Measurements from ENCODE around the gene SETD2.

The SETD2 gene

DNA sequence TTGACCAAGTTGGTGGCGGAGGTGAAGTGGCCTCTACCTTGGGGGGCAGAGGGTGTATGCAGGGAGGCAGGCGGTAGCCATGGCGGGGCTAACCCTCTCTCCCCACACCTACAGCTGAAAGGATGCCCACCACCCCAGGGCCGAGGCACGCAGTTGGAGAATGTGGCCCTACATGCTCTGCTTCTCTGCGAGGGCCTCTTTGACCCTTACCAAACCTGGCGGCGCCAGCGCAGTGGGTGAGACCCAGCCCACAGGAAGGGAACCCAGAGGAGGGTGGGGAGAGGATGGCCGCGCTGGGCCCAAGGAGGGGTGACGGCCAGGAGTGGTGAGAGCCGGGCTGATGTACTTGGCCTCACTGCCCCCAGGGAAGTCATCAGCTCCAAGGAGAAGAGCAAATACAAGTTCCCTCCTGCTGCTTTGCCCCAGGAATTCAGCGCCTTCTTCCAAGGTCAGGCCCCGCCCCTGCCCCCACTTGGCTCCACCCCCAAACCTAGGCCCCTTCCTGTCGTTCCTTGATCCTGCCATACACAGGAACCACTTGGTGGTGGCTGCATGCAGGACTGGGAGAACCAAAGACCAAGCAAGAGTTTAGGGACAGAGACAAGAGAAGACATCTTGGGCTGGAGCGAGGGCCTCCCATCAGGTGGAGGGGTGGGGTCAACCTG, 174.6 kb downstream of the SETD2 start:
- Histone ChIP-seq H3K36me3 (ENCODE audit: control insufficient read depth in 1 of 2, insufficient read depth in 2 of 2, low read length in 2 of 2) (peaks cover 13 to 45% of the 10 kb centered on the region in 2 donors), H3K4me1 (ENCODE audit: control insufficient read depth in 1 of 2, insufficient read depth in 2 of 2, low read length in 2 of 2) (peaks cover 25 to 55% of the 10 kb centered on the region in 2 donors), H3K9ac (ENCODE audit: low read depth in 1 of 2, low read length in 2 of 2) (no peak overlapping the region), H3K27me3 (ENCODE audit: control insufficient read depth in 1 of 2, insufficient read depth in 2 of 2, low read length in 2 of 2) (no peaks in the 10 kb centered on the region), H3K9me3 (ENCODE audit: control insufficient read depth in 1 of 2, low read length in 2 of 2) (no peaks in the 10 kb centered on the region), H3K4me3 (ENCODE audit: low read depth in 1 of 2, low read length in 2 of 2) (no peak overlapping the region), H3K27ac (ENCODE audit: low read depth, low read length) (no peak overlapping the region)

DNA sequence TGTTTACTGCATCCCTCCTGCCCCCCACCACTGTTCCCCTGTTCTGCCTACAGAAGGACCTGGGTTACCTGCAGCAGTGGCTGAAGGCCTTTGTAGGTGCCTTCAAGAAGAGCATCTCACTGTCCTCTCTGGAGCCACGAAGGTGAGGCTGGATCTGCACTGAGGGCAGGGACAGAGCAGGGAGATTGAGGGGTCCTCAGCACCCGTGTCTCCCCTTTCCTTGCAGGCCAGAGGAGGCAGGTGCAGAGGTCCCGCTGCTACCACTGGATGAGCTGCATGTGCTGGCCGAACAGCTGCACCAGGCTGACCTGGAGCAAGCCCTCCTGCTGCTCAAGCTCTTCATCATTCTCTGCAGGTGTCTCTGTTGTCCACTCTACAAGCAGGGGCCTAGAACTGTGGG, 175.3 kb downstream of the SETD2 start:
- no peaks in the 10 kb centered on the region for H3K27me3 ChIP-seq (ENCODE audit: control insufficient read depth in 1 of 2, insufficient read depth in 2 of 2, low read length in 2 of 2)
- H3K4me3 ChIP-seq (ENCODE audit: low read depth in 1 of 2, low read length in 2 of 2) = peak overlapping the region; percentile 35 to 55
- H3K9me3 ChIP-seq (ENCODE audit: control insufficient read depth in 1 of 2, low read length in 2 of 2) = no peaks in the 10 kb centered on the region
- H3K4me1 ChIP-seq (ENCODE audit: control insufficient read depth in 1 of 2, insufficient read depth in 2 of 2, low read length in 2 of 2) = peaks cover 25 to 55% of the 10 kb centered on the region in 2 donors
- no peak overlapping the region for H3K27ac ChIP-seq (ENCODE audit: low read depth, low read length)
- H3K36me3 ChIP-seq (ENCODE audit: control insufficient read depth in 1 of 2, insufficient read depth in 2 of 2, low read length in 2 of 2) = peaks cover 13 to 39% of the 10 kb centered on the region in 2 donors
- no peak overlapping the region for H3K9ac ChIP-seq (ENCODE audit: low read depth in 1 of 2, low read length in 2 of 2)

DNA sequence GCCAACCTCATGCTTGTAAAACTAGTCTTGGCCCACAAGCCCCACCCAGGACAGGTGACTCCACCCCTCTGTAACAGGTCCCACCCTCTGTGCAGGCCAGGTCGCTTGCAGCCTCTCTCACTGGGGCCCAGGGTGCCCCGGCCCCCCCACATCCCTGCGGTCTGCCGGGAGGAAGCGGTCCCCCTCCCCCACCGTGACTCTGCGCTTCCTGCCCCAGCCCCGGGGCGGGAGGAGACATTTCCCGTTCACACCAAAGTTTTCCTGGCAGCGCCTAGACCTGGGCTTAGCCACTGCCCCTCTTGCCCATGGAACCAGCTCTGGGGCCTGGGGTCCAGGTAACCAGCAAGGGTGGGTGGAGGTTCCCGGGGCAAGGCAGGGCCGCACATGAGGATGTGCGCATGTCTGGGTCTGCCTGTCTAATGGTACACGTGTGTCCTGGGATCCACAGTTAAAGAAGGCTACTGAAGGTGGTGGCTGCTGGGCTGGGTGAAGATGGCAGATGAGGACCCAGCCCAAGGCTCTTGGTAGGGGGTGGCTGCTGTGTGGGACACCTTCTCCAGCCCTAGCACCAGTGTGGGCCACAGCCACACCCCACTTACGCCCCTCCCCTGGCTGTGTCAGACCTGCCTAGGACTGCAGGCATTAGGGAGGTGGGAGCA, 176.0 kb downstream of the SETD2 start:
- Histone ChIP-seq H3K4me3 (ENCODE audit: low read depth in 1 of 2, low read length in 2 of 2) (peak overlapping the region; percentile 35 to 55), H3K9ac (ENCODE audit: low read depth in 1 of 2, low read length in 2 of 2) (no peak overlapping the region), H3K9me3 (ENCODE audit: control insufficient read depth in 1 of 2, low read length in 2 of 2) (no peaks in the 10 kb centered on the region), H3K27me3 (ENCODE audit: control insufficient read depth in 1 of 2, insufficient read depth in 2 of 2, low read length in 2 of 2) (no peaks in the 10 kb centered on the region), H3K27ac (ENCODE audit: low read depth, low read length) (peak overlapping the region; percentile 46), H3K36me3 (ENCODE audit: control insufficient read depth in 1 of 2, insufficient read depth in 2 of 2, low read length in 2 of 2) (peaks cover 13 to 33% of the 10 kb centered on the region in 2 donors), H3K4me1 (ENCODE audit: control insufficient read depth in 1 of 2, insufficient read depth in 2 of 2, low read length in 2 of 2) (peaks cover 27 to 57% of the 10 kb centered on the region in 2 donors)

DNA sequence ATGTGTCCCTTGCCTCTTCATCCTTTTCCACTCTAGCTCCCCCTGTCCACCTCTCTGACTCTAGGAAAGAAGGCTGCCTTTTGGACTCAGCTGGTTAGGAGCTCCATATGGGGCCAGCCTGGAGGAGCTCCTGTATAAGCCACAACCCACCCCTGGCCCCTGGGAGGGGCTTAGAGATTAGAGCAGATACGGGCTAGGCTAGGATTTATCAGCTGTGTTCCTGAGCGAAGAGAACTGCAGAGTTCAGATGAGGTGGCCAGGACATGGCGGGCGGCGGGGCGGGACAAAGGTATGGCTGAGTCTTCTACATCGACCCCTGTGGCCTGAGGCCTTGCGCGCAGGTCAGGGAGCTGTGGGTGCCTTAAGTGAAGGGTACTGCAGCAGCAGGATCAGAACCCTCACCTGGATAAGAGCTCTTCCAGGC, 176.6 kb downstream of the SETD2 start:
- Histone ChIP-seq H3K36me3 (ENCODE audit: control insufficient read depth in 1 of 2, insufficient read depth in 2 of 2, low read length in 2 of 2) (peaks cover 13 to 28% of the 10 kb centered on the region in 2 donors), H3K4me3 (ENCODE audit: low read depth in 1 of 2, low read length in 2 of 2) (peak overlapping the region; percentile 4 to 35), H3K27ac (ENCODE audit: low read depth, low read length) (peak overlapping the region; percentile 5), H3K9ac (ENCODE audit: low read depth in 1 of 2, low read length in 2 of 2) (peak overlapping the region in 1 of 2 donors; percentile 6), H3K9me3 (ENCODE audit: control insufficient read depth in 1 of 2, low read length in 2 of 2) (no peaks in the 10 kb centered on the region), H3K27me3 (ENCODE audit: control insufficient read depth in 1 of 2, insufficient read depth in 2 of 2, low read length in 2 of 2) (no peaks in the 10 kb centered on the region), H3K4me1 (ENCODE audit: control insufficient read depth in 1 of 2, insufficient read depth in 2 of 2, low read length in 2 of 2) (peaks cover 33 to 62% of the 10 kb centered on the region in 2 donors)

DNA sequence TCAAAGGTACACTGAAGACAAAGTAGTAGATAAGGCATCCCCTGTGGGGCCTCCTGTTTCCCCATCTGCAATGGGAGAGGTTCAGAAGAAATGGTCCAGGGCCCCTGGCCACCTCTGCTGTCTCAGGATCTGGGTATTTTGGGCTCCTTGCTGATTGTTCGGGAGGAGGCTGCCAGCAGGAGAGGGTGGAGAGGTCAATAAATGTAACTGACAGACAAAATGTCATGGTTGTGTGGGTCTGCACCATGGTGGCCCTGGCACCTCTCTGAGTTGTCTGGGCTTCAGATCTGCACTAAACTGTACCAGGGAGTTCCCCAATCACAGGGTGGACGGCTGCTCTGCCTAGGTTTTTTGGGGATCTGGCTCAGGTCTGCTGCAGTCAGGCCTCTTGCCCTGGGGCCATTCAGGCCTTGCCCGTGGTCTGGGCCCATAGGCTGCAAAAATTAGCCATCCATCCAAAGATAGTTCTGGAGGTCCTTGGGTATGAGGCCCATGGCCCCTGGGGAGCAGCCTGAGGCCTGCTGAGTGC, 177.1 kb downstream of the SETD2 start:
- Histone ChIP-seq H3K4me1 (ENCODE audit: control insufficient read depth in 1 of 2, insufficient read depth in 2 of 2, low read length in 2 of 2) (peaks cover 36 to 65% of the 10 kb centered on the region in 2 donors), H3K27ac (ENCODE audit: low read depth, low read length) (peak overlapping the region; percentile 5), H3K9ac (ENCODE audit: low read depth in 1 of 2, low read length in 2 of 2) (peak overlapping the region in 1 of 2 donors; percentile 6), H3K36me3 (ENCODE audit: control insufficient read depth in 1 of 2, insufficient read depth in 2 of 2, low read length in 2 of 2) (peaks cover 13 to 24% of the 10 kb centered on the region in 2 donors), H3K9me3 (ENCODE audit: control insufficient read depth in 1 of 2, low read length in 2 of 2) (no peaks in the 10 kb centered on the region), H3K27me3 (ENCODE audit: control insufficient read depth in 1 of 2, insufficient read depth in 2 of 2, low read length in 2 of 2) (no peaks in the 10 kb centered on the region), H3K4me3 (ENCODE audit: low read depth in 1 of 2, low read length in 2 of 2) (peak overlapping the region in 1 of 2 donors; percentile 35)

DNA sequence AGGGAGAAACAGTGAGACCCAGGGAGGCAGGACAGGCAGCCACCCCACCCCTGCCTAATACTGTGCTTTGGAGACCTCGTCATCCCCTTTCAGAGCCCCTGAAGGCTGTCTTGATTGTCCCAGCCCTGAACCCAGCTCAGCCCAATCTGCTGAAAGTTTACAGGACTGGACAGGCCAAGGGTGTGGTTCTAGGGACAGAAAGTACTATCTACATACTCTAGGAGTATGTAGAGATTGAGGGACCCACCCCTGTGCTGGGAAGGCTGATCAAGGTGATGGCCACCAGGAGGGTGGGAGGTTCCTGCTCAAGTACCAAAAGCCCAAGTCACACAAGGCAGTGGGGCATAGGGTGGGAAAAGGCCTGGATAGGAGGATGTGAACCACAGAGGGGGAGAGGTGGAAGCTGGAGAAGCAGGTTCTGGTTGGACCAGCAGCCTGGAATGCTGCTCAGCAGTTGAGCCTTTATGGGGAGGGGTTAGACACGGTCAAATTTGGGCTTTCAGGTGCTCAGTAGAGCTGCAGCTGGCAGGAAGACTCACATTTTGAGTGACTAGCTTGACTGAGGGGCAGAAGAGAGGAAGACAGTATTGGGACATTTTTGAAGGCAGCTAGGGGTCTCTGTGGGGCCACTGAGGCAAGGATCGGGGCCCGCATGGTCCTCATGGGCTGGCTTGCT, 177.7 kb downstream of the SETD2 start:
- Histone ChIP-seq H3K27me3 (ENCODE audit: control insufficient read depth in 1 of 2, insufficient read depth in 2 of 2, low read length in 2 of 2) (no peaks in the 10 kb centered on the region), H3K4me3 (ENCODE audit: low read depth in 1 of 2, low read length in 2 of 2) (no peak overlapping the region), H3K9me3 (ENCODE audit: control insufficient read depth in 1 of 2, low read length in 2 of 2) (no peaks in the 10 kb centered on the region), H3K4me1 (ENCODE audit: control insufficient read depth in 1 of 2, insufficient read depth in 2 of 2, low read length in 2 of 2) (peaks cover 42 to 71% of the 10 kb centered on the region in 2 donors), H3K9ac (ENCODE audit: low read depth in 1 of 2, low read length in 2 of 2) (no peak overlapping the region), H3K27ac (ENCODE audit: low read depth, low read length) (no peak overlapping the region), H3K36me3 (ENCODE audit: control insufficient read depth in 1 of 2, insufficient read depth in 2 of 2, low read length in 2 of 2) (peaks cover 9 to 17% of the 10 kb centered on the region in 2 donors)

DNA sequence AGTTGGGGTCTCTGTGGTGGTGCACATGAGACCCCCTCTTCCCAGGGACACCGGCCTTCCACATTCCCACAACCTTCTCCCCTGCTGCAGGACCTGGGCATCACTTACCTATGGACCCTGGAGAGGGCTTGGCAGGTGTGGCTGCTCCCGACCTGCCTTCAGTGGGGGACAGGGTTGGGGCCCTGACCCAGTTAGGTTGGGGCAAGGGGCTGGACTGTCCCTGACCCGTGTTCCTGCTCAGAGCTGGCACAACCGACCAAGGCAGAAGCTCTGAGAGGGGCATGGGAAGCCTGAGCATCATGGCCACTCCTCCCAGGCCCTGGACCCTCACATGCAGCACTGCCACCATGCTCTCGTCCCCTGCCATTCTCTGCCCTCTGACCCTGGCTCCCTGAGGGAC, 178.3 kb downstream of the SETD2 start:
- H3K27ac ChIP-seq (ENCODE audit: low read depth, low read length) = no peak overlapping the region
- no peak overlapping the region for H3K4me3 ChIP-seq (ENCODE audit: low read depth in 1 of 2, low read length in 2 of 2)
- peaks cover 9 to 13% of the 10 kb centered on the region in 2 donors for H3K36me3 ChIP-seq (ENCODE audit: control insufficient read depth in 1 of 2, insufficient read depth in 2 of 2, low read length in 2 of 2)
- no peaks in the 10 kb centered on the region for H3K27me3 ChIP-seq (ENCODE audit: control insufficient read depth in 1 of 2, insufficient read depth in 2 of 2, low read length in 2 of 2)
- H3K9me3 ChIP-seq (ENCODE audit: control insufficient read depth in 1 of 2, low read length in 2 of 2) = no peaks in the 10 kb centered on the region
- no peak overlapping the region for H3K9ac ChIP-seq (ENCODE audit: low read depth in 1 of 2, low read length in 2 of 2)
- H3K4me1 ChIP-seq (ENCODE audit: control insufficient read depth in 1 of 2, insufficient read depth in 2 of 2, low read length in 2 of 2) = peaks cover 47 to 73% of the 10 kb centered on the region in 2 donors

DNA sequence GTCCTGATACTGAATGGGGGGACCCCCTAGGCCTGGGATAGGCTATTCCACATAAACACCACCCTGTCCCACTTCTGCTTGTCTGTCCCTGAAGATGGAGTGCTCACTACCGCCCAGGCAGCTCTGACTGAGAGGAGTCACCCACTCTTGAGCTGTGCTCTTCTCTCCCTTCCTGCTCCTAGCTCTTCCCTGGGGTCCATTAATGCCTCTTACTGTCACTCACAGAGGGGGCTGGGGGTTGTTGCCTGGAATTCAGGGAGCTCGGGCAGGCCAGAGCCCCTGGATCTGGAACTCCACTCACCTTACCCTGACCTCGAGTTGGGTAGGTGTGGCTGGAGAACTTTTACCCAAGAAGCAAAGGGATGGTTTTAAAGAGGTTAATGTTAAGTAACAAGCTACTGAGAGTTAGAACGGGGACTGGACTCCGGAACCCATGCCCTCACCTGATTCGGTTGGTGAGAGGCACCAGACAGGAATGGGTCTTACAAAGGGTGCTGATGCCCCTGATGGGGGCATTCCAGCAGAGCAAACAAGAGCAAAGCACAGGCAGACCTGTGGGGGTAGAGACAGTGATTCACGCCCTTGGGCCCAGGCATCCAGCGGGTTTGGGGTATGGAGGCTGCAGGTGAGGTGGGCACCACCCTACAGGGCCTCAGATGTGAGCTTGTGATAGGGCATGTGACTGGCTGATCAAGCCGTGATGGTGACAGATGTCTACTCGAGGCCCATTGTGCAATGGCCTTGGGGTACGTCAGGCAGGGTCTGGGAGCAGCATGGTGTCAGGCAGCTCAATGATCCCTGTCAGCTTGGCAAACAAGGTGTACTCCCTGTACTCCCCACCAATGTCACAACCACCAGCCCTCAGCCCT, 179.1 kb downstream of the SETD2 start:
- H3K9ac ChIP-seq (ENCODE audit: low read depth in 1 of 2, low read length in 2 of 2) = no peak overlapping the region
- H3K27ac ChIP-seq (ENCODE audit: low read depth, low read length) = no peak overlapping the region
- H3K36me3 ChIP-seq (ENCODE audit: control insufficient read depth in 1 of 2, insufficient read depth in 2 of 2, low read length in 2 of 2) = peaks cover 8 to 9% of the 10 kb centered on the region in 2 donors
- H3K27me3 ChIP-seq (ENCODE audit: control insufficient read depth in 1 of 2, insufficient read depth in 2 of 2, low read length in 2 of 2) = no peaks in the 10 kb centered on the region
- H3K4me1 ChIP-seq (ENCODE audit: control insufficient read depth in 1 of 2, insufficient read depth in 2 of 2, low read length in 2 of 2) = peaks cover 48 to 71% of the 10 kb centered on the region in 2 donors
- H3K4me3 ChIP-seq (ENCODE audit: low read depth in 1 of 2, low read length in 2 of 2) = no peak overlapping the region
- H3K9me3 ChIP-seq (ENCODE audit: control insufficient read depth in 1 of 2, low read length in 2 of 2) = no peaks in the 10 kb centered on the region

DNA sequence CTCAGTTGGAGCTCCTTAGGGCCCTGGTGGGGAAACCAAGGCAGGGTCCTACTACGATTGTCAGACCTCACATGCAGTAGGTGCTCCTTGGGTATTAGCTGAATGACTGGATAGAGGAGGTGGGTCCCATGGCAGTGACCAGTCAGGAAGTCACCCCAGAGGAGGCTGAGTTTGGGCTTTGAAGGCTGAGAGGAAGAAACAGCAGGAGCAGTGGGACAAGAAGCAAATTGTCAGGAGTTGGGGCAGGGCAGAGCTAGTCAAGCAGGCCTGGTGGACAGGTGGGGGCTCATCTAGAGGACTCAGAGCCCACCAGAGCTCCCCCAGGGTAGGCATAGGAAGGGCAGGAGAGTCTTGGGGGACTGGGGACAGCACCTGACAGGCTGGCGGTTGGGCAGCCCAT, 181.4 kb downstream of the SETD2 start:
- H3K27ac ChIP-seq (ENCODE audit: low read depth, low read length) = no peak overlapping the region
- no peak overlapping the region for H3K4me3 ChIP-seq (ENCODE audit: low read depth in 1 of 2, low read length in 2 of 2)
- H3K9ac ChIP-seq (ENCODE audit: low read depth in 1 of 2, low read length in 2 of 2) = no peak overlapping the region
- no peaks in the 10 kb centered on the region for H3K9me3 ChIP-seq (ENCODE audit: control insufficient read depth in 1 of 2, low read length in 2 of 2)
- H3K36me3 ChIP-seq (ENCODE audit: control insufficient read depth in 1 of 2, insufficient read depth in 2 of 2, low read length in 2 of 2) = no peaks in the 10 kb centered on the region
- H3K27me3 ChIP-seq (ENCODE audit: control insufficient read depth in 1 of 2, insufficient read depth in 2 of 2, low read length in 2 of 2) = no peaks in the 10 kb centered on the region
- peaks cover 51 to 56% of the 10 kb centered on the region in 2 donors for H3K4me1 ChIP-seq (ENCODE audit: control insufficient read depth in 1 of 2, insufficient read depth in 2 of 2, low read length in 2 of 2)

All from duodenal mucosa (tissue), 2 donors.